Measurements from ENCODE around the gene ADNP2.

Gene ADNP2

GRCh38 chr18:80137137-80137536 lies 28.1 kb downstream of the ADNP2 start:
- no peak for DNase-seq (ENCODE audit: low read depth in 2 of 2)
- H3K4me3 ChIP-seq (replicated peaks in 1 of 2; ENCODE audit: low read depth in 2 of 2, low read length in 2 of 2): no peak overlapping the region
- TF ChIP-seq, protein P1, sequence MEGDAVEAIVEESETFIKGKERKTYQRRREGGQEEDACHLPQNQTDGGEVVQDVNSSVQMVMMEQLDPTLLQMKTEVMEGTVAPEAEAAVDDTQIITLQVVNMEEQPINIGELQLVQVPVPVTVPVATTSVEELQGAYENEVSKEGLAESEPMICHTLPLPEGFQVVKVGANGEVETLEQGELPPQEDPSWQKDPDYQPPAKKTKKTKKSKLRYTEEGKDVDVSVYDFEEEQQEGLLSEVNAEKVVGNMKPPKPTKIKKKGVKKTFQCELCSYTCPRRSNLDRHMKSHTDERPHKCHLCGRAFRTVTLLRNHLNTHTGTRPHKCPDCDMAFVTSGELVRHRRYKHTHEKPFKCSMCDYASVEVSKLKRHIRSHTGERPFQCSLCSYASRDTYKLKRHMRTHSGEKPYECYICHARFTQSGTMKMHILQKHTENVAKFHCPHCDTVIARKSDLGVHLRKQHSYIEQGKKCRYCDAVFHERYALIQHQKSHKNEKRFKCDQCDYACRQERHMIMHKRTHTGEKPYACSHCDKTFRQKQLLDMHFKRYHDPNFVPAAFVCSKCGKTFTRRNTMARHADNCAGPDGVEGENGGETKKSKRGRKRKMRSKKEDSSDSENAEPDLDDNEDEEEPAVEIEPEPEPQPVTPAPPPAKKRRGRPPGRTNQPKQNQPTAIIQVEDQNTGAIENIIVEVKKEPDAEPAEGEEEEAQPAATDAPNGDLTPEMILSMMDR (IDR thresholded peaks at IDR 0.05; ENCODE audit: low read depth, low read length): no peak

GRCh38 chr18:80137976-80138375 lies 28.9 kb downstream of the ADNP2 start:
- DNase-seq (ENCODE audit: low read depth in 2 of 2): no peak
- no peak overlapping the region for H3K4me3 ChIP-seq (replicated peaks in 1 of 2; ENCODE audit: low read depth in 2 of 2, low read length in 2 of 2)
- TF ChIP-seq, protein P1 (IDR thresholded peaks at IDR 0.05; ENCODE audit: low read depth, low read length): no peak

DNA sequence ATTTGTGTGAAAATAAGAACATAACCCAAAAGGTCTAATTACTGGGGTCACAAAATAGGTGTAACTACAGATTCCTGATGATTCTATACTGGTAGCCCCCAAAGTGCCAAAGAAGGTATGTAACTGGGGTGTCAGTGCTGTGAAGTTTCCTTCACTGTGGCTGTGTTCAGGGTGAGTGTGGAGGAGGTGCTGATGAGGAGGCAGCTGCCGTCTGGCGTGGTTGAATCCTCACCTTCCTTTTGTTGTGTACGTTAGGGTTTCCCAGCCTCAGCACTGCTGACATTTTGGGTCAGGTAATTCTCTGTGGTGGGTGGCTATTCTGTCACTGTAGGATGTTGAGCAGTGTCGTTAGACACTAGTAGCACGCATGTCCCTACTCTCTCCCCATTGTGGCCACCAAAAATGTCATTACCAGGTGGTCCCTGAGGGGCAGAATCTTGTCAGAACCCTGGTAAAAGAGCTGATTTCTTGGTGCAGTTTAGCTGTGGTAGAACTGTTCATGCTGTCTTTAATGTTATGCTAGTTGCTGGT lies 31.5 kb downstream of the ADNP2 start:
- TF ChIP-seq, protein P1 (IDR thresholded peaks at IDR 0.05; ENCODE audit: low read depth, low read length): no peak
- H3K4me3 ChIP-seq (replicated peaks in 1 of 2; ENCODE audit: low read depth in 2 of 2, low read length in 2 of 2): no peak overlapping the region
- DNase-seq (ENCODE audit: low read depth in 2 of 2): no peak

- no peak overlapping the region for H3K4me3 ChIP-seq (replicated peaks in 1 of 2; ENCODE audit: low read depth in 2 of 2, low read length in 2 of 2)
- TF ChIP-seq, protein P1 (IDR thresholded peaks at IDR 0.05; ENCODE audit: low read depth, low read length): no peak
- DNase-seq (ENCODE audit: low read depth in 2 of 2): peak; percentile 17 to 36
Observed at GRCh38 chr18:80143881-80144280, 34.8 kb downstream of the ADNP2 start.

- DNase-seq (ENCODE audit: low read depth in 2 of 2): peak; percentile 25 to 34
- H3K4me3 ChIP-seq (replicated peaks in 1 of 2; ENCODE audit: low read depth in 2 of 2, low read length in 2 of 2): no peak overlapping the region
- TF ChIP-seq, protein P1 (IDR thresholded peaks at IDR 0.05; ENCODE audit: low read depth, low read length): no peak
Observed at GRCh38 chr18:80145196-80145804, 36.2 kb downstream of the ADNP2 start.

DNA sequence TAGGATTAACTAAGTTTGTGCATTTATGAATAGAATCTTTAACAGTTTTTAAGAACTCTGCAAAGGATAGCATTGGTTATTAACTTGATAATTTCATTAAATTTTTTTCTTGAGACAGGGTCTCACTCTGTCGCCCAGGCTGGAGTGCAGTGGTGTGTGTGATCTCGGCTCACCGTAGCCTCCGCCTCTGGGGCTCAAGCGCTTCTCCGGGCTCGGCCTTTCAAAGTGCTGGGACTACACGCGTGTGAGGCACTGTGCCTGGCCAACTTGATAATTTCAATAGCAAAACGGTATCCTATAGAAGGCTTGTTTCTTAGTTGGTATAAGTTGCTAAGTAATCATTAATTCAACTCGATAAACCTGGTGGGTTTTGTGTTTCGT lies 38.0 kb downstream of the ADNP2 start:
- DNase-seq (ENCODE audit: low read depth in 2 of 2): peak in 1 of 2 donors; percentile 32
- TF ChIP-seq, protein P1 (IDR thresholded peaks at IDR 0.05; ENCODE audit: low read depth, low read length): no peak
- peak overlapping the region; percentile 66 to 80 for H3K4me3 ChIP-seq (replicated peaks in 1 of 2; ENCODE audit: low read depth in 2 of 2, low read length in 2 of 2)

Measured in cardiac fibroblast (primary cell).